SK-N-MC (cell line): ENCODE results near the gene MRO.
"Not testable (repeated sequence)": the region's sequence is repeated elsewhere in the genome, so short reads cannot be mapped to it uniquely, and the experiment has no call there.

ENCODE experiments used
- EZH2 ChIP-seq: fragments of 200-600 bp; sonication (generic); IDR thresholded peaks from one replicate; pipeline ENCODE4 v1.6.1; 2017; ENCODE audit warnings: antibody characterized with exemption
- POLR2AphosphoS5 ChIP-seq: IDR thresholded peaks from 2 replicates; pipeline ENCODE4 v1.6.1; 2012; ENCODE audit warnings: mild to moderate bottlenecking, low read depth, low read length, borderline replicate concordance

DNA sequence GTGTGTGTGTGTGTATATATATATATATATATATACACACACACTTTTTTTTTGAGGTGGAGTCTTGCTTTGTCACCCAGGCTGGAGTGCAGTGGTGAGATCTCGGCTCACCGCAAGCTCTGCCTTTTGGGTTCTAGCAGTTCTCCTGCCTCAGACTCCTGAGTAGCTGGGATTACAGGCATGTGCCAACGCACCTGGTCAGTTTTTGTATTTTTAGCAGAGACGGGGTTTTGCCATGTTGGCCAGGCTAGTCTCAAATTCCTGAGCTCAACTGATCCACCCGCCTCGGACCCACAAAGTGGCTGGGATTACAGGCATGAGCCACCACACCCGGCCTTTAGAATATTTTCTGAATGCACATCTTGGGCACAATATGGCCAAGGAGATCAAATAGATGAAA, 13.7 kb upstream of the MRO start:
- TF ChIP-seq POLR2AphosphoS5, EZH2: not testable (repeated sequence)
